Measurements from ENCODE around the gene GAS1. TPM values are rescaled to one million over a fixed set of nuclear protein-coding genes. Genes with fewer than 3 reads are reported as not detected.

Gene GAS1
- total and polyA plus RNA-seq, 10 of the 15 experiments (the other 5 are each of a cell fraction or from before 2014, with no cell fraction given) = not detected

DNA sequence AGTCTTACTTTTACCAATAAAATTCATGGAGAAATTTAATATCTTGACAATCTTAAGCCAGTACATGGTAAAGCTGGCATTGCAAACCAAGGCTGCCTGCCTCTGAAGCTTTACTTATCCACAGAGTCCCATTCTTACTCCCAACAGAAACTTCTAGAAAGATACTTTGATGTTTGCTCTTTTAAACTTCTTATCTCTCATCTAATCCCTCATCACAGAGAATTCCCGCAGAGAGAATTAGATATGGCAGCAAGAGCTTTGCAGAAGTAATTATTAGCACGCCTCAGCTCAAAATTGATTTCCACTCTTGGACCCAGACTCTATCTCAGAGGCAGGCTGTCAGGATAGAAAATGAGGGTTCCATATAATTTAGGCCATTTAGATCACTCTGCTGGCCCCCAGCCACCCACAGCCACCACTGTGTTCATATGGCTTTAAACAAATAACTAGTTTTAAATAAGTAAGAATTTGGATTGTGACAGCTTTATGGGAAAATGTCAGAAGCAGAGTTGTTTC is 37.9 kb upstream of the GAS1 start:
- Histone ChIP-seq H3K27me3 (replicated peaks in 1 of 2; ENCODE audit: control insufficient read depth in 2 of 2, insufficient read depth in 2 of 2, low read length in 1 of 2) (no peaks in the 10 kb centered on the region), H3K4me3 (no peak overlapping the region), H3K4me1 (ENCODE audit: control insufficient read depth, insufficient read depth, low read length) (no peaks in the 10 kb centered on the region), H3K9me3 (replicated peaks; ENCODE audit: control insufficient read depth, insufficient read depth, low read length) (no peaks in the 10 kb centered on the region), H3K79me2 (ENCODE audit: control insufficient read depth, insufficient read depth, low read length) (no peaks in the 10 kb centered on the region), H2AFZ (ENCODE audit: control insufficient read depth, low read depth, low read length) (no peak overlapping the region), H3K27ac (ENCODE audit: control insufficient read depth, insufficient read depth) (no peak overlapping the region), H3K36me3 (ENCODE audit: control insufficient read depth in 2 of 2, insufficient read depth in 2 of 2, low read length in 1 of 2) (no peaks in the 10 kb centered on the region), H3K4me2 (ENCODE audit: control insufficient read depth, insufficient read depth) (no peak overlapping the region), H4K20me1 (ENCODE audit: control insufficient read depth, insufficient read depth) (no peaks in the 10 kb centered on the region), H3K9ac (ENCODE audit: control insufficient read depth, insufficient read depth, low read length) (no peak overlapping the region)
- in situ Hi-C loops (cut with MboI) = no loop called here
- no peak for TF ChIP-seq MEF2A (IDR thresholded peaks at IDR 0.05; ENCODE audit: insufficient read depth, low read depth, low read length)
- TF ChIP-seq YY1 (IDR thresholded peaks at IDR 0.05; ENCODE audit: low read depth, low read length) = no peak
- TF ChIP-seq MXI1 (IDR thresholded peaks at IDR 0.05; ENCODE audit: low read depth, low read length) = no peak
- TF ChIP-seq MYC (IDR thresholded peaks at IDR 0.05; ENCODE audit: insufficient read depth, insufficient read length, insufficient replicate concordance, low read length, severe bottlenecking) = no peak
- TF ChIP-seq RELA (IDR thresholded peaks at IDR 0.05; ENCODE audit: borderline replicate concordance, partially characterized antibody) = no peak
- TF ChIP-seq IKZF2 (IDR thresholded peaks at IDR 0.05) = no peak
- no peak for TF ChIP-seq MEF2B (IDR thresholded peaks at IDR 0.05; ENCODE audit: partially characterized antibody, poor library complexity, severe bottlenecking)
- no peak for TF ChIP-seq GABPA (IDR thresholded peaks at IDR 0.05; ENCODE audit: low read depth)
- no peak for TF ChIP-seq GATAD2B (conservative IDR thresholded peaks at IDR 0.05; ENCODE audit: low read depth)
- TF ChIP-seq, protein P1, sequence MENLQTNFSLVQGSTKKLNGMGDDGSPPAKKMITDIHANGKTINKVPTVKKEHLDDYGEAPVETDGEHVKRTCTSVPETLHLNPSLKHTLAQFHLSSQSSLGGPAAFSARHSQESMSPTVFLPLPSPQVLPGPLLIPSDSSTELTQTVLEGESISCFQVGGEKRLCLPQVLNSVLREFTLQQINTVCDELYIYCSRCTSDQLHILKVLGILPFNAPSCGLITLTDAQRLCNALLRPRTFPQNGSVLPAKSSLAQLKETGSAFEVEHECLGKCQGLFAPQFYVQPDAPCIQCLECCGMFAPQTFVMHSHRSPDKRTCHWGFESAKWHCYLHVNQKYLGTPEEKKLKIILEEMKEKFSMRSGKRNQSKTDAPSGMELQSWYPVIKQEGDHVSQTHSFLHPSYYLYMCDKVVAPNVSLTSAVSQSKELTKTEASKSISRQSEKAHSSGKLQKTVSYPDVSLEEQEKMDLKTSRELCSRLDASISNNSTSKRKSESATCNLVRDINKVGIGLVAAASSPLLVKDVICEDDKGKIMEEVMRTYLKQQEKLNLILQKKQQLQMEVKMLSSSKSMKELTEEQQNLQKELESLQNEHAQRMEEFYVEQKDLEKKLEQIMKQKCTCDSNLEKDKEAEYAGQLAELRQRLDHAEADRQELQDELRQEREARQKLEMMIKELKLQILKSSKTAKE (IDR thresholded peaks at IDR 0.05; ENCODE audit: low read depth, poor library complexity, severe bottlenecking) = no peak
- no peak for FAIRE-seq
- ATAC-seq = no peak
- no TSS peak for BruUV-seq (replicated peaks)
- WGBS (ENCODE audit: insufficient coverage, insufficient replicate concordance, low lambda C conversion rate, missing lambda C conversion rate) = 19% methylated on average over 2 of the region's 2 CpGs
- SMC1A ChIA-PET (ENCODE audit: uncharacterized antibody, unreplicated experiment) = interaction anchor here (0.6 to 1.2 kb wide), 2 partner anchors 77 to 1708 kb away, joined by 3 read pairs; no protein-coding TSS in a partner anchor
- RAD21 ChIA-PET (ENCODE audit: unreplicated experiment) = no interaction called here
- no peak for DNase-seq (ENCODE audit: low read depth, low spot score)
- intact Hi-C loops (cut with micrococcal nuclease; ENCODE audit: unreplicated experiment) = no loop called here
- POLR2A ChIA-PET = no interaction called here
- CTCF ChIA-PET = no interaction called here
